ENCODE results near the gene CDC7. TPM values are rescaled to one million over a fixed set of nuclear protein-coding genes. Genes with fewer than 3 reads are reported as not detected.

The CDC7 gene
- total RNA-seq, 1 donor from 2014 or later: 156 TPM

DNA sequence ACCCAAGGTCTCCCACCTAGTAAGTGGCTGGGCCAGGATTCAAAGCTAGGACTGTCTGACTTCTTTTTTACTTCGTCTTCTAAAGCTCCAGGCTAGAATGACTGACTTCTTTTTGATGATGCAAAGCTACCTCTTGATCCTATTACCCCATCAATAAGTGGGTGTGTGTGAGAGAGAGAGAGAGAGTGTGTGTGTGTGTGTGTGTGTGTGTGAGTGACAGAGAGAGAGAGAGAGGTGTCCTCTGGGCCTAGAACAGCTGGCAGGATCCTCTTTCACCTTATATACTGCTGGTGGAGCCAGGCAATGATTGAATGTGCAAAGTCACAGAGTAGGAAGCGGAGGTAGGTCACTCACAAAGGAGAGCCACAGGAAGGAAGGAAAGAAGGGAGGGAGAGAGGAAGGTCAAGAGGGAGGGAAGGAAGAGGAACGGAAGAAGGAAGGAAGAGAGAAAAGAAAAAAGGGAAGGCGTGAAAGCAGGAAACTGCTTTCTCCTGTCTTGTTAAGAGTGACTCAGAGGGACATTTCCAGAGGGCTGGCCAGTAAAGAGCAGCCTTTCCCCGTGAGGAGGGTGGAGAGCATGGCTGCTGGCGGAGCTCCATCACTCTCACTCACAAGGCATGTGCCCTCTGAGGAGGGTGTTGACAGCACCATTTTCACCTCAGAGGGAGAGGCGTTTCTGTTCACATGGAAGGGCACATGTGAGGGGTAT is 68.9 kb downstream of the CDC7 start:
- Mint-ChIP-seq H3K27ac (no peak overlapping the region), H3K4me3 (no peak overlapping the region), H3K27me3 (ENCODE audit: insufficient read depth, low read depth) (peaks cover 13% of the 10 kb centered on the region), H3K36me3 (peaks cover 2% of the 10 kb centered on the region), H3K4me1 (peaks cover 26% of the 10 kb centered on the region), H3K9me3 (peaks cover 6% of the 10 kb centered on the region)
- Histone ChIP-seq H3K36me3 (no peaks in the 10 kb centered on the region), H3K4me1 (peaks cover 13% of the 10 kb centered on the region), H3K9ac (no peak overlapping the region), H3K27me3 (no peaks in the 10 kb centered on the region), H2AFZ (replicated peaks) (no peak overlapping the region), H3F3A (ENCODE audit: low read depth) (peaks cover 12% of the 10 kb centered on the region), H3K4me2 (no peak overlapping the region), H3K27ac (no peak overlapping the region), H4K20me1 (ENCODE audit: low read depth) (no peaks in the 10 kb centered on the region), H3K79me2 (ENCODE audit: low read depth) (no peaks in the 10 kb centered on the region), H3K4me3 (no peak overlapping the region), H3K9me3 (ENCODE audit: low read depth) (no peaks in the 10 kb centered on the region)
- DNase-seq (ENCODE audit: low spot score): no peak
- TF ChIP-seq, protein P1, sequence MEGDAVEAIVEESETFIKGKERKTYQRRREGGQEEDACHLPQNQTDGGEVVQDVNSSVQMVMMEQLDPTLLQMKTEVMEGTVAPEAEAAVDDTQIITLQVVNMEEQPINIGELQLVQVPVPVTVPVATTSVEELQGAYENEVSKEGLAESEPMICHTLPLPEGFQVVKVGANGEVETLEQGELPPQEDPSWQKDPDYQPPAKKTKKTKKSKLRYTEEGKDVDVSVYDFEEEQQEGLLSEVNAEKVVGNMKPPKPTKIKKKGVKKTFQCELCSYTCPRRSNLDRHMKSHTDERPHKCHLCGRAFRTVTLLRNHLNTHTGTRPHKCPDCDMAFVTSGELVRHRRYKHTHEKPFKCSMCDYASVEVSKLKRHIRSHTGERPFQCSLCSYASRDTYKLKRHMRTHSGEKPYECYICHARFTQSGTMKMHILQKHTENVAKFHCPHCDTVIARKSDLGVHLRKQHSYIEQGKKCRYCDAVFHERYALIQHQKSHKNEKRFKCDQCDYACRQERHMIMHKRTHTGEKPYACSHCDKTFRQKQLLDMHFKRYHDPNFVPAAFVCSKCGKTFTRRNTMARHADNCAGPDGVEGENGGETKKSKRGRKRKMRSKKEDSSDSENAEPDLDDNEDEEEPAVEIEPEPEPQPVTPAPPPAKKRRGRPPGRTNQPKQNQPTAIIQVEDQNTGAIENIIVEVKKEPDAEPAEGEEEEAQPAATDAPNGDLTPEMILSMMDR (IDR thresholded peaks at IDR 0.05): no peak
- TF ChIP-seq EZH2phosphoT487 (IDR thresholded peaks at IDR 0.05) (no peak), EZH2 (IDR thresholded peaks at IDR 0.05) (no peak)

DNA sequence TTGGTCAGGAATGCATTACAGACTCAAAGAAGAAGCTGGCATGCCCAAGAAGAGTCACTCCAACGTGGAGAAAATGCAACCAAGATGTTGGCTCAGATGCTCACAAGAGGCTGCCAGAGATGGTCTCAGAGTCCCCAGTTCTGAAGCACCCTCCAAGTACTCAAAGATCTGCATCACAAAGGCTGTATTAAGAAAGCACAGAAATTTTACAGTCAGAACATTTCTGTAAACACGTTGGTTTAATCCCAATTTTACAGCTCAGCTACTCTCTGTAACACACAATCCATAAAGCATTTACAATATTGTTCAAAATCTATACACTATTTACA is 69.4 kb downstream of the CDC7 start:
- Histone ChIP-seq H3K79me2 (ENCODE audit: low read depth) (no peaks in the 10 kb centered on the region), H3K4me3 (no peak overlapping the region), H3K27ac (no peak overlapping the region), H3F3A (ENCODE audit: low read depth) (peaks cover 7% of the 10 kb centered on the region), H3K27me3 (no peaks in the 10 kb centered on the region), H3K36me3 (no peaks in the 10 kb centered on the region), H3K9ac (no peak overlapping the region), H2AFZ (replicated peaks) (no peak overlapping the region), H4K20me1 (ENCODE audit: low read depth) (no peaks in the 10 kb centered on the region), H3K4me2 (no peak overlapping the region), H3K4me1 (peaks cover 8% of the 10 kb centered on the region), H3K9me3 (ENCODE audit: low read depth) (no peaks in the 10 kb centered on the region)
- no peak for DNase-seq (ENCODE audit: low spot score)
- peaks cover 5% of the 10 kb centered on the region for H3K9me3 Mint-ChIP-seq
- H3K27me3 Mint-ChIP-seq (ENCODE audit: insufficient read depth, low read depth): peaks cover 13% of the 10 kb centered on the region
- peaks cover 25% of the 10 kb centered on the region for H3K4me1 Mint-ChIP-seq
- peaks cover 2% of the 10 kb centered on the region for H3K36me3 Mint-ChIP-seq
- H3K4me3 Mint-ChIP-seq: no peak overlapping the region
- H3K27ac Mint-ChIP-seq: peak overlapping the region; percentile 27
- no peak for TF ChIP-seq EZH2phosphoT487 (IDR thresholded peaks at IDR 0.05)
- no peak for TF ChIP-seq EZH2 (IDR thresholded peaks at IDR 0.05)
- TF ChIP-seq, protein P1 (IDR thresholded peaks at IDR 0.05): no peak

DNA sequence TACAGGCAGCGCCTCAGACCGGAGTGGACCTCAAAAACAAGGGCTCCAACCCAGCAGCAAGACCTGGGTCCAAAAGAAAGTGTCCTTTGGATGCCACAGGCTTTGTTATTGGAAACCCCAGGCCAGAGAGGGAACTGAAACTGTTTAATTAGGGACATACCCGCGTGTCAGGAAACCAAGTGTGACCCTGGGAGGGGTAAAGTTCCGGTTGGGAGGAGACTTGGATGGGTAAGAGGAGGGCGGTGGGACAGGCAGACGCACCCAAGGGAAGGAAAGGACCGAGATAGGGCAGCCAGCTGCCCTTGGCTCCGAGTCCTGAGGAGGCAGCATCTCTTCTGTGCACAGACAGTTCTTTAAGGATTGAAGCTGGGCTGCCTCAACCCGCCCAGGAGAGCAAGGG is 71.4 kb downstream of the CDC7 start:
- H3K27me3 ChIP-seq: no peaks in the 10 kb centered on the region
- H3K9ac ChIP-seq: no peak overlapping the region
- Mint-ChIP-seq H3K27me3 (ENCODE audit: insufficient read depth, low read depth) (peaks cover 11% of the 10 kb centered on the region), H3K27ac (no peak overlapping the region), H3K4me3 (no peak overlapping the region), H3K36me3 (peaks cover 2% of the 10 kb centered on the region), H3K9me3 (peaks cover 5% of the 10 kb centered on the region), H3K4me1 (peaks cover 20% of the 10 kb centered on the region)
- H3K4me3 ChIP-seq: no peak overlapping the region
- H3K4me2 ChIP-seq: no peak overlapping the region
- DNase-seq (ENCODE audit: low spot score): no peak
- no peak overlapping the region for H2AFZ ChIP-seq (replicated peaks)
- H3K36me3 ChIP-seq: no peaks in the 10 kb centered on the region
- no peaks in the 10 kb centered on the region for H3K79me2 ChIP-seq (ENCODE audit: low read depth)
- H3K27ac ChIP-seq: no peak overlapping the region
- no peak for TF ChIP-seq EZH2phosphoT487 (IDR thresholded peaks at IDR 0.05)
- TF ChIP-seq, protein P1 (IDR thresholded peaks at IDR 0.05): no peak
- no peak for TF ChIP-seq EZH2 (IDR thresholded peaks at IDR 0.05)
- no peaks in the 10 kb centered on the region for H3F3A ChIP-seq (ENCODE audit: low read depth)
- H3K4me1 ChIP-seq: peaks cover 4% of the 10 kb centered on the region
- no peaks in the 10 kb centered on the region for H4K20me1 ChIP-seq (ENCODE audit: low read depth)
- no peaks in the 10 kb centered on the region for H3K9me3 ChIP-seq (ENCODE audit: low read depth)

Other genes starting within 250 kb of the CDC7 start
- gene HFM1, start 96.0 kb upstream of the CDC7 start, total RNA-seq (ENCODE audit: low replicate concordance): 15.1 and 36.3 TPM in 2 replicates

Measured in neural progenitor cell (in vitro differentiated cells).